GM23338 (cell line): ENCODE results near the gene ANKRD55.

Experiments
- CREB1 ChIP-seq: fragments of 250-450 bp; sonication (Bioruptor Pico); IDR thresholded peaks from 2 replicates; pipeline ENCODE4 v1.5.0; 2020; ENCODE audit warnings: low read depth, mild to moderate bottlenecking, moderate library complexity
- CTCF ChIP-seq, 2 experiments: fragments of 200-600 bp in 1 of 2; sonication (generic) in 1 of 2; conservative IDR thresholded peaks; 2 replicates each; pipeline versions ENCODE4 v1.5.1 to v1.6.1; 2016 to 2017; ENCODE audit warnings: antibody characterized with exemption in 2 of 2, low read depth in 2 of 2, mild to moderate bottlenecking in 2 of 2, moderate library complexity in 1 of 2
- ETS1 ChIP-seq: IDR thresholded peaks from 2 replicates; pipeline ENCODE4 v1.6.1; 2016; ENCODE audit warnings: antibody characterized with exemption
- EZH2 ChIP-seq: fragments of 200-600 bp; sonication (generic); IDR thresholded peaks from one replicate; pipeline ENCODE4 v1.8.0; 2017; ENCODE audit warnings: antibody characterized with exemption, mild to moderate bottlenecking, low read depth; ENCODE audit not compliant: unreplicated experiment
- EZH2phosphoT487 ChIP-seq: fragments of 200-600 bp; sonication (generic); IDR thresholded peaks from one replicate; pipeline ENCODE4 v1.8.1; 2018; ENCODE audit warnings: antibody characterized with exemption; ENCODE audit not compliant: unreplicated experiment
- JUNB ChIP-seq: IDR thresholded peaks from one replicate; pipeline ENCODE4 v1.6.1; 2016; ENCODE audit warnings: antibody characterized with exemption; ENCODE audit not compliant: unreplicated experiment
- NANOG ChIP-seq: IDR thresholded peaks from 2 replicates; pipeline ENCODE4 v1.6.1; 2016; ENCODE audit warnings: antibody characterized with exemption, borderline replicate concordance
- POLR2AphosphoS5 ChIP-seq: IDR thresholded peaks from 2 replicates; pipeline ENCODE4 v1.6.1; 2016; ENCODE audit warnings: antibody characterized with exemption, low read depth
- REST ChIP-seq: IDR thresholded peaks from one replicate; pipeline ENCODE4 v1.6.1; 2018; ENCODE audit warnings: antibody characterized with exemption; ENCODE audit not compliant: unreplicated experiment

GRCh38 chr5:56142233-56142613 is 90.9 kb downstream of the ANKRD55 start:
- TF ChIP-seq POLR2AphosphoS5 (no peak), CTCF (conservative IDR thresholded peaks at IDR 0.05; ENCODE audit: low read depth in 2 of 2) (no peak), EZH2 (no peak), NANOG (no peak), EZH2phosphoT487 (no peak), ETS1 (no peak), JUNB (no peak), REST (no peak), CREB1 (CRISPR knock-in tag) (no peak)
